Cortex of kidney (tissue), 1 donor: Measurements from ENCODE around the gene NUMBL.
"Not testable (repeated sequence)": the region's sequence is repeated elsewhere in the genome, so short reads cannot be mapped to it uniquely, and the experiment has no call there.

Experiments used
- DNase-seq: peaks from one replicate; lab custom pipeline; 2025; lab: John Stamatoyannopoulos, UW

The NUMBL gene

GRCh38 chr19:40627486-40628279 is 62.8 kb downstream of the NUMBL start:
- no peak for DNase-seq

- DNase-seq: no peak
Measured at GRCh38 chr19:40626918-40627317, 63.5 kb downstream of the NUMBL start.

DNA sequence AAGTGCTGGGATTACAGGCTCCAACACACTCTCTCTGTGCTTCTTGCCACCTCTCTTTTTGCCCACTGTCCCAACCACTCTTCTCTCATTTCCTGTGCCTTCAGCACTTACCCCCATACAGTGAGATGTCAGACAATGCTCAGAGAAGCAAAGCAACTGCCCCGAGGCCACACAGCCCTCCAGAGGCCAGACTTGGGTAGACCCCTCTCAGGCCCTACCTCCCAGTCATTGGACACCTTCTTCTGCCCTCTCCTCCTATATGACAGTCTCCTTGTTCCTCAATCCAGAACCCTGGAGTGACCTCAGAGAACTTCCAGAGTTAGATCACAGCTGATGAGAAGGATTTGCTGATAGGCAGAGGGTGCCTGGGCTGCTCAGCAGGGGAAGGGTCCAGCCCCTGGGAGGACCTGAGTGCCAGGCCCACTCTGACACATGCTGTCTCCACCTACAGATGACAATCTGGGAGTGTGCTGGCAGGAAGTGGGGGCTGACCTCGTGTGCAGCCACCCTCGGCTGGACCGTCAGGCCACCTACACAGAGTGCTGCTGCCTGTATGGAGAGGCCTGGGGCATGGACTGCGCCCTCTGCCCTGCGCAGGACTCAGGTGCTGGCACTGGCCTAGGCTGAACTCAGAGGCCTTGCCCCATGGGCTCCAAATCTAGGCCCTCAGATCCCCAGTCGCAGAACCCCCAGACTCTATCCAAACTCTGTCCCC is 64.9 kb downstream of the NUMBL start:
- no peak for DNase-seq

DNA sequence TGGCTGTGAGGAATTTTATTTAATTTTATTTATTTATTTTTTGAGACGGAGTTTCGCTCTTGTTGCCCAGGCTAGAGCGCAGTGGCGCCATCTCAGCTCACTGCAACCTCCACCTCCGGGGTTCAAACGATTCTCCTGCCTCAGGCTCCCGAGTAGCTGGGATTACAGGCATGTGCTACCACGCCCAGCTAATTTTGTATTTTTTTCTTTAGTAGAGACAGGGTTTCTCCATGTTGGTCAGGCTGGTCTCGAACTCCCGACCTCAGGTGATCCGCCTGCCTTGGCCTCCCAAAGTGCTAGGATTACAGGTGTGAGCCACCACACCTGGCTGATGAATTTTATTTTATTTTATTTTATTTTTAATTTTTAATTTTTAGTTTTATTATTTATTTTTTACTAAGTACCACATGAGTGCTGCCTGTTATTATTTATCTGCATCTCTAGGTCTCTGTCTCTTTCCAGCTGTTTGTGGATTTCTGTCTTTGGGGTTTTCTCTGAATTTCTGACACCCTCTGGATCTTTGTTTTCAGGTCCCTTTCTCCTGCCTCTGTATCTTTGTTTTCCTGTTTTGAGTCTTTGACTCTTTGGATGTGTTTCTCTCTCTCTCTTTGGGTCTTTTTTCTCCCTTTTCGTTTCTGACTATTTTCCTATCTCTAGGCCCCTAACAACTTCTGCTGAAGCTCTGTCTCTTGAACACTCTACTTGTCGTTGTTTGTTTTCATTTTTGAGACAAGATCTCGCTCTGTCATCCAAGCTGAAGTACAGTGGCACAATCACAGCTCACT is 65.9 kb downstream of the NUMBL start:
- DNase-seq: not testable (repeated sequence)

GRCh38 chr19:40623403-40624251 is 66.8 kb downstream of the NUMBL start:
- DNase-seq: no peak

GRCh38 chr19:40622773-40623075 is 67.7 kb downstream of the NUMBL start:
- DNase-seq: no peak

- no peak for DNase-seq
Measured at GRCh38 chr19:40621966-40622772, 68.3 kb downstream of the NUMBL start.

GRCh38 chr19:40621283-40621682 is 69.2 kb downstream of the NUMBL start:
- no peak for DNase-seq

- DNase-seq: no peak
Measured at GRCh38 chr19:40620161-40620485, 70.3 kb downstream of the NUMBL start.

DNA sequence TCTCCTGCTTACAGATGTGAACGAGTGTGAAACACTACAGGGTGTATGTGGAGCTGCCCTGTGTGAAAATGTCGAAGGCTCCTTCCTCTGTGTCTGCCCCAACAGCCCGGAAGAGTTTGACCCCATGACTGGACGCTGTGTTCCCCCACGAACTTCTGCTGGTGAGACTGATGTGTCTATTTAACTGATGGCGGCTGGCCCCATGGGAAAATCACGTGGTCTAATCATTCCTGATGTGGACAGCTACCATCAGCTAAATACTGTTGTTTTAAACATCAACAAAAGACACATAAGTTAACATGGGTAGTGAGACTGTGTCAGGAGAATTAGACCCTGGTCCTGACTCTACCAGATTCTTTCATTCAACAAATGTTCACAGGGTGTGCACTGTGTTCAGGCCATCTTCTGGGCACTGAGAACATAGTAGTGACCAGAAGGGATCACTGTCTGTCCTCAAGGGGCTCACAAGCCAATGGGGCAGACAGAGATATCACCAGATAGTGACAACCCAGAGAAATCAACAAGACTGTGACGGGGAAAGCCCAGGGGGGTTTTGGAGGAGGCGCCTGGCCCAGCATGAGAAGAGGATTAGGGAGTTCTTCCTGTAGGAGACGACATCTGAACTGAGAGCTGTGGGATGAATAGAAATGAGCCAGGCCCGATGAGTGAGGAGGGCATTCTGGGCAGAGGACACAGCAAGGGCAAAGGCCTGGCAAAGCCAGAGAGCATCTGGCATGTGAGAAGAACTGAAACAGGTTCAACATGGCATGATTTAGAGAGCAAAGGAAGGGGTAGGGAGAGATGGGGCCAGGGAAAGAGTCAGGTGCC is 70.9 kb downstream of the NUMBL start:
- no peak for DNase-seq

DNA sequence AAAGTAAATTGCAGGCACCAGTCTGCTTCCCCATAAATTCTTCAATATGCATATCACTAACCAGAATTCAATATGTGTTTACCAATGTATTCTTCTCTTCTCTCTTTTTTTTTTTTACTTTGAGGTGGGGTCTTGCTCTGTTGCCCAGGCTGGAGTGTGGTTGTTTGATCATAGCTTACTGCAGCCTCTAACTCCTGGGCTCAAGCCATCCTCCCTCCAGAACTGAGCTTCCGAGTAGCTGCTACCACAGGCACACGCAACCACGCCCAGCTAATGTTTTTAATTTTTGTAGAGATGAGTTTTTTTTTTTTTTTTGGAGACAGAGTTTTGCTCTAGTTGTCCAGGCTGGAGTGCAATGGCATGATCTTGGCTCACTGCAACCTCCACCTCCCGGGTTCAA is 72.5 kb downstream of the NUMBL start:
- DNase-seq: no peak

- no peak for DNase-seq
Measured at GRCh38 chr19:40616941-40617340, 73.5 kb downstream of the NUMBL start.

GRCh38 chr19:40616178-40616577 is 74.3 kb downstream of the NUMBL start:
- DNase-seq: no peak
